Body of pancreas (tissue), 4 donors: ENCODE results near the gene PNPLA5.

Source experiments
- CTCF ChIP-seq, 7 experiments: fragments of 450-650 bp in 4 of 7; fragments of 200-600 bp in 3 of 7; sonication (generic) in 3 of 7; IDR thresholded peaks; one replicate each; pipeline ENCODE4 v1.5.1; 2016 to 2019; ENCODE audit warnings: antibody characterized with exemption in 7 of 7
- POLR2A ChIP-seq, 3 donors: fragments of 450-650 bp; IDR thresholded peaks; one replicate each; pipeline ENCODE4 v1.6.1; 2016; ENCODE audit warnings: antibody characterized with exemption in 3 of 3, mild to moderate bottlenecking in 2 of 3

GRCh38 chr22:43844560-43845545, 47.0 kb downstream of the PNPLA5 start:
- no peak for TF ChIP-seq POLR2A (IDR thresholded peaks at IDR 0.05)
- no peak for TF ChIP-seq CTCF (IDR thresholded peaks at IDR 0.05)
